Astrocyte (in vitro differentiated cells and primary cell): ENCODE measurements around the gene PIMREG. TPM values are rescaled to one million over a fixed set of nuclear protein-coding genes. Genes with fewer than 3 reads are reported as not detected.

Experiments used
- DNase-seq: peaks from one replicate; pipeline ENCODE4 v3.0.0-alpha.2; 2010; ENCODE audit warnings: low read depth
- FAIRE-seq: peaks from 2 replicates; lab custom pipeline; 2011; peaks lifted over from hg19 to GRCh38; lab: Jason Lieb, UNC
- H2AFZ ChIP-seq: 2 replicates; pipeline ENCODE4 v1.6.0; 2012; ENCODE audit warnings: low read depth, low read length, inconsistent platforms
- H3K27ac ChIP-seq: 2 replicates; pipeline ENCODE4 v1.5.1; 2011; ENCODE audit warnings: low read depth, low read length, inconsistent platforms
- H3K27me3 ChIP-seq: 2 replicates; pipeline ENCODE4 v1.6.0; 2011; ENCODE audit warnings: low read length, inconsistent platforms; ENCODE audit not compliant: insufficient read depth
- H3K36me3 ChIP-seq: 2 replicates; pipeline ENCODE4 v1.5.1; 2011; ENCODE audit warnings: low read length, inconsistent platforms; ENCODE audit not compliant: insufficient read depth
- H3K4me1 ChIP-seq: 2 replicates; pipeline ENCODE4 v1.5.1; 2011; ENCODE audit warnings: low read length, inconsistent platforms; ENCODE audit not compliant: insufficient read depth
- H3K4me2 ChIP-seq: 2 replicates; pipeline ENCODE4 v1.6.0; 2012; ENCODE audit warnings: low read length, inconsistent platforms
- H3K4me3 ChIP-seq: 2 replicates; pipeline ENCODE4 v1.5.1; 2011; ENCODE audit warnings: low read depth, mild to moderate bottlenecking, low read length, inconsistent platforms; ENCODE audit not compliant: insufficient read depth
- H3K79me2 ChIP-seq: 2 replicates; pipeline ENCODE4 v1.6.0; 2012; ENCODE audit warnings: mild to moderate bottlenecking, low read length, inconsistent platforms; ENCODE audit not compliant: insufficient read depth
- H3K9ac ChIP-seq: 2 replicates; pipeline ENCODE4 v1.6.0; 2012; ENCODE audit warnings: mild to moderate bottlenecking, low read length, inconsistent platforms
- H3K9me3 ChIP-seq: 2 replicates; pipeline ENCODE4 v1.5.1; 2012; ENCODE audit warnings: low read depth, mild to moderate bottlenecking, low read length, inconsistent platforms; ENCODE audit not compliant: insufficient read depth
- H4K20me1 ChIP-seq: 2 replicates; pipeline ENCODE4 v1.6.0; 2012; ENCODE audit warnings: low read length, inconsistent platforms; ENCODE audit not compliant: insufficient read depth
- H3K27ac Mint-ChIP-seq: one replicate; pipeline ENCODE4 v1.8.0; 2021; ENCODE audit warnings: mild to moderate bottlenecking, mixed read lengths; ENCODE audit not compliant: unreplicated experiment
- H3K27me3 Mint-ChIP-seq: one replicate; pipeline ENCODE4 v1.8.0; 2021; ENCODE audit warnings: low read depth, mixed read lengths; ENCODE audit not compliant: unreplicated experiment
- H3K36me3 Mint-ChIP-seq: one replicate; pipeline ENCODE4 v1.8.0; 2021; ENCODE audit warnings: low read depth, mixed read lengths; ENCODE audit not compliant: unreplicated experiment
- H3K4me1 Mint-ChIP-seq: one replicate; pipeline ENCODE4 v1.8.0; 2021; ENCODE audit warnings: low read depth, mixed read lengths; ENCODE audit not compliant: unreplicated experiment
- H3K4me3 Mint-ChIP-seq: one replicate; pipeline ENCODE4 v1.8.0; 2021; ENCODE audit warnings: mild to moderate bottlenecking, moderate library complexity, mixed read lengths; ENCODE audit not compliant: unreplicated experiment
- H3K9me3 Mint-ChIP-seq: one replicate; pipeline ENCODE4 v1.8.0; 2021; ENCODE audit warnings: mild to moderate bottlenecking, mixed read lengths; ENCODE audit not compliant: unreplicated experiment
- CTCF ChIP-seq: IDR thresholded peaks from 2 replicates; pipeline ENCODE4 v1.5.1; 2011; ENCODE audit warnings: low read depth, mild to moderate bottlenecking, inconsistent platforms, low read length, moderate library complexity; ENCODE audit not compliant: insufficient read depth
- EZH2 ChIP-seq: IDR thresholded peaks from 2 replicates; pipeline ENCODE4 v1.6.1; 2012; ENCODE audit warnings: mild to moderate bottlenecking, low read length, inconsistent platforms; ENCODE audit not compliant: insufficient read depth
- total RNA-seq: library from RNA; stranded (reverse); gene quantifications from 2 replicates; pipeline ENCODE4 v1.2.1, GENCODE V29; 2021

The PIMREG gene
- total RNA-seq, 1 donor from 2014 or later, result 2.6 TPM

- H3K36me3 ChIP-seq, result no peaks in the 10 kb centered on the region
- H3K4me3 ChIP-seq, result no peak overlapping the region
- H3K27me3 ChIP-seq, result peaks cover 7% of the 10 kb centered on the region
- H2AFZ ChIP-seq, result no peak overlapping the region
- TF ChIP-seq CTCF, result no peak
- TF ChIP-seq EZH2, result no peak
- no peaks in the 10 kb centered on the region for H3K9me3 Mint-ChIP-seq
- H3K4me2 ChIP-seq, result peak overlapping the region; percentile 13
- no peaks in the 10 kb centered on the region for H3K79me2 ChIP-seq
- H3K27ac Mint-ChIP-seq, result peak overlapping the region; percentile 35
- peaks cover 36% of the 10 kb centered on the region for H3K27me3 Mint-ChIP-seq
- peaks cover 10% of the 10 kb centered on the region for H3K4me1 ChIP-seq
- DNase-seq (peak; percentile 45), FAIRE-seq (no peak)
- H3K9me3 ChIP-seq, result no peaks in the 10 kb centered on the region
- H3K4me1 Mint-ChIP-seq, result peaks cover 10% of the 10 kb centered on the region
- no peaks in the 10 kb centered on the region for H3K36me3 Mint-ChIP-seq
- H4K20me1 ChIP-seq, result no peaks in the 10 kb centered on the region
- no peak overlapping the region for H3K4me3 Mint-ChIP-seq
- no peak overlapping the region for H3K27ac ChIP-seq
- H3K9ac ChIP-seq, result no peak overlapping the region
Measured at GRCh38 chr17:6456914-6457687, 12.8 kb downstream of the PIMREG start.

GRCh38 chr17:6457688-6458459, 13.6 kb downstream of the PIMREG start:
- H3K27me3 ChIP-seq, result peaks cover 7% of the 10 kb centered on the region
- Mint-ChIP-seq H3K9me3 (no peaks in the 10 kb centered on the region), H3K27ac (no peak overlapping the region), H3K27me3 (peaks cover 35% of the 10 kb centered on the region), H3K36me3 (no peaks in the 10 kb centered on the region), H3K4me3 (no peak overlapping the region), H3K4me1 (peaks cover 10% of the 10 kb centered on the region)
- no peak overlapping the region for H3K27ac ChIP-seq
- TF ChIP-seq EZH2, result no peak
- TF ChIP-seq CTCF, result no peak
- no peaks in the 10 kb centered on the region for H3K36me3 ChIP-seq
- H3K4me1 ChIP-seq, result peaks cover 10% of the 10 kb centered on the region
- FAIRE-seq, result no peak
- H3K4me2 ChIP-seq, result no peak overlapping the region
- H3K9ac ChIP-seq, result no peak overlapping the region
- no peaks in the 10 kb centered on the region for H3K79me2 ChIP-seq
- H3K9me3 ChIP-seq, result no peaks in the 10 kb centered on the region
- H3K4me3 ChIP-seq, result no peak overlapping the region
- no peaks in the 10 kb centered on the region for H4K20me1 ChIP-seq
- H2AFZ ChIP-seq, result no peak overlapping the region
- no peak for DNase-seq
